Peyer's patch (tissue), 4 donors: ENCODE results near the gene CREB1. TPM values are rescaled to one million over a fixed set of nuclear protein-coding genes. Genes with fewer than 3 reads are reported as not detected.

ENCODE experiments used
- DNase-seq, 3 donors: peaks; one replicate each; pipeline ENCODE4 v3.0.0-alpha.2; 2017 to 2019
- H3K27ac ChIP-seq, 4 donors: fragments of 200-600 bp; sonication (generic); one replicate each; pipeline ENCODE4 v1.5.1; 2016 to 2019
- H3K27me3 ChIP-seq, 2 donors: fragments of 200-600 bp; sonication (generic); one replicate each; pipeline ENCODE4 v1.5.1; 2019
- H3K36me3 ChIP-seq, 3 donors: fragments of 200-600 bp; sonication (generic); one replicate each; pipeline ENCODE4 v1.5.1; 2016 to 2019
- H3K4me1 ChIP-seq, 4 donors: fragments of 200-600 bp; sonication (generic); one replicate each; pipeline ENCODE4 v1.5.1; 2016 to 2019
- H3K4me3 ChIP-seq, 4 donors: fragments of 200-600 bp; sonication (generic); 1 replicate in 3 of 4; 2 replicates in 1 of 4; pipeline ENCODE4 v1.5.1; 2016 to 2019; ENCODE audit warnings: mild to moderate bottlenecking in 1 of 4
- H3K9me3 ChIP-seq, 4 donors: fragments of 200-600 bp; sonication (generic); one replicate each; pipeline ENCODE4 v1.5.1; 2016 to 2019; ENCODE audit warnings: mild to moderate bottlenecking in 1 of 4
- CTCF ChIP-seq, 6 experiments: fragments of 450-650 bp in 4 of 6; fragments of 200-600 bp in 2 of 6; sonication (generic) in 1 of 6; IDR thresholded peaks; one replicate each; pipeline ENCODE4 v1.5.1; 2017 to 2019; ENCODE audit warnings: antibody characterized with exemption in 6 of 6, mild to moderate bottlenecking in 3 of 6, moderate library complexity in 1 of 6
- POLR2A ChIP-seq, 2 donors: fragments of 450-650 bp; IDR thresholded peaks; one replicate each; pipeline ENCODE4 v1.5.1; 2017; ENCODE audit warnings: antibody characterized with exemption in 2 of 2, mild to moderate bottlenecking in 2 of 2, moderate library complexity in 2 of 2
- total RNA-seq, 4 donors: library from RNA; depleted of rRNA; stranded (reverse); fragments of >200 nt; gene quantifications; one replicate each; pipeline ENCODE4 v1.1.0, GENCODE V29; 2016

Gene CREB1
- total RNA-seq, 4 donors from 2014 or later, result 27.9 to 97.4 (median 54.6) TPM

- no peak for DNase-seq
- Histone ChIP-seq H3K36me3 (peaks cover 0 to 52% (median 0%) of the 10 kb centered on the region in 3 donors), H3K9me3 (no peaks in the 10 kb centered on the region), H3K4me3 (no peak overlapping the region), H3K27me3 (no peaks in the 10 kb centered on the region), H3K4me1 (no peaks in the 10 kb centered on the region), H3K27ac (no peak overlapping the region)
- TF ChIP-seq POLR2A (IDR thresholded peaks at IDR 0.05) (no peak), CTCF (IDR thresholded peaks at IDR 0.05) (no peak)
Observed at GRCh38 chr2:207587305-207587704, 57.5 kb downstream of the CREB1 start.

- no peak for DNase-seq
- Histone ChIP-seq H3K9me3 (no peaks in the 10 kb centered on the region), H3K27ac (no peak overlapping the region), H3K27me3 (no peaks in the 10 kb centered on the region), H3K4me1 (no peaks in the 10 kb centered on the region), H3K4me3 (no peak overlapping the region), H3K36me3 (peaks cover 0 to 52% (median 0%) of the 10 kb centered on the region in 3 donors)
- TF ChIP-seq CTCF (IDR thresholded peaks at IDR 0.05) (no peak), POLR2A (IDR thresholded peaks at IDR 0.05) (no peak)
Observed at GRCh38 chr2:207589143-207589542, 59.4 kb downstream of the CREB1 start.

GRCh38 chr2:207593277-207593676 lies 63.5 kb downstream of the CREB1 start:
- TF ChIP-seq CTCF (IDR thresholded peaks at IDR 0.05), result no peak
- no peak for TF ChIP-seq POLR2A (IDR thresholded peaks at IDR 0.05)
- H3K9me3 ChIP-seq, result no peaks in the 10 kb centered on the region
- H3K4me1 ChIP-seq, result no peaks in the 10 kb centered on the region
- H3K36me3 ChIP-seq, result peaks cover 0 to 60% (median 0%) of the 10 kb centered on the region in 3 donors
- H3K27me3 ChIP-seq, result no peaks in the 10 kb centered on the region
- DNase-seq, result no peak
- H3K27ac ChIP-seq, result no peak overlapping the region
- no peak overlapping the region for H3K4me3 ChIP-seq

GRCh38 chr2:207594264-207594663 lies 64.5 kb downstream of the CREB1 start:
- H3K27me3 ChIP-seq, result no peaks in the 10 kb centered on the region
- no peaks in the 10 kb centered on the region for H3K9me3 ChIP-seq
- no peak overlapping the region for H3K4me3 ChIP-seq
- H3K36me3 ChIP-seq, result peaks cover 0 to 56% (median 0%) of the 10 kb centered on the region in 3 donors
- TF ChIP-seq POLR2A (IDR thresholded peaks at IDR 0.05) (no peak), CTCF (IDR thresholded peaks at IDR 0.05) (no peak)
- H3K4me1 ChIP-seq, result no peaks in the 10 kb centered on the region
- H3K27ac ChIP-seq, result no peak overlapping the region
- no peak for DNase-seq

GRCh38 chr2:207594731-207595130 lies 65.0 kb downstream of the CREB1 start:
- Histone ChIP-seq H3K27ac (no peak overlapping the region), H3K4me3 (no peak overlapping the region), H3K9me3 (no peaks in the 10 kb centered on the region), H3K27me3 (no peaks in the 10 kb centered on the region), H3K36me3 (peaks cover 0 to 53% (median 0%) of the 10 kb centered on the region in 3 donors), H3K4me1 (no peaks in the 10 kb centered on the region)
- no peak for DNase-seq
- TF ChIP-seq CTCF (IDR thresholded peaks at IDR 0.05) (no peak), POLR2A (IDR thresholded peaks at IDR 0.05) (no peak)

- Histone ChIP-seq H3K4me3 (no peak overlapping the region), H3K27ac (no peak overlapping the region), H3K27me3 (no peaks in the 10 kb centered on the region), H3K9me3 (no peaks in the 10 kb centered on the region), H3K4me1 (no peaks in the 10 kb centered on the region), H3K36me3 (peaks cover 0 to 19% (median 0%) of the 10 kb centered on the region in 3 donors)
- DNase-seq, result no peak
- no peak for TF ChIP-seq CTCF (IDR thresholded peaks at IDR 0.05)
- no peak for TF ChIP-seq POLR2A (IDR thresholded peaks at IDR 0.05)
Observed at GRCh38 chr2:207599636-207600035, 69.9 kb downstream of the CREB1 start.
